Activated CD4-positive, alpha-beta T cell treated with anti-CD3 and anti-CD28 coated beads for 36 hours (primary cell): Measurements from ENCODE around the gene SAMM50. TPM values are rescaled to one million over a fixed set of nuclear protein-coding genes. Genes with fewer than 3 reads are reported as not detected.

Source experiments
- ATAC-seq: fragments of 200-7000 bp; cut with Tn5 transposase; one replicate; pipeline ENCODE4 v1.10.0; 2021; ENCODE audit warnings: mild to moderate bottlenecking, moderate library complexity
- CTCF ChIA-PET: fragments of 350-600 bp; sonication (Branson Sonifier 250); formaldehyde crosslinking; loops from one replicate; lab custom pipeline; 2021; ENCODE audit warnings: antibody characterized with exemption; lab: Charles Lee
- POLR2A ChIA-PET: fragments of 350-600 bp; sonication (Branson Sonifier 250); formaldehyde crosslinking; loops from one replicate; lab custom pipeline; 2021; ENCODE audit warnings: antibody characterized with exemption, inconsistent platforms; lab: Charles Lee
- DNase-seq: peaks from one replicate; pipeline ENCODE4 v3.0.0-alpha.2; 2020
- H3K27ac Mint-ChIP-seq: one replicate; pipeline ENCODE4 v1.8.0; 2021; ENCODE audit warnings: mixed read lengths
- H3K27me3 Mint-ChIP-seq: one replicate; pipeline ENCODE4 v1.8.0; 2021; ENCODE audit warnings: mixed read lengths
- H3K36me3 Mint-ChIP-seq: one replicate; pipeline ENCODE4 v1.8.0; 2021; ENCODE audit warnings: low read depth, mixed read lengths
- H3K4me1 Mint-ChIP-seq: one replicate; pipeline ENCODE4 v1.8.0; 2021; ENCODE audit warnings: mixed read lengths
- H3K4me3 Mint-ChIP-seq: one replicate; pipeline ENCODE4 v1.8.0; 2021; ENCODE audit warnings: mild to moderate bottlenecking, moderate library complexity, mixed read lengths
- H3K9me3 Mint-ChIP-seq: one replicate; pipeline ENCODE4 v1.8.0; 2021; ENCODE audit warnings: low read depth, mixed read lengths
- intact Hi-C, 2 experiments: fragments of 100-400 bp; cut with DNase I in 1 of 2; cut with micrococcal nuclease in 1 of 2; formaldehyde crosslinking; loops; one replicate each; pipeline versions ENCODE4 v1.14.2 to v1.15.1; 2022 to 2024; cut with DNase I, micrococcal nuclease
- total RNA-seq, 2 experiments: library from RNA; stranded (reverse); gene quantifications; one replicate each; pipeline ENCODE4 v1.2.3, GENCODE V29; 2021

Gene SAMM50
- total RNA-seq, 2 experiments from 2014 or later, result 35.2 to 43.8 TPM

- no peak overlapping the region for H3K27ac Mint-ChIP-seq
These were observed 13.4 kb downstream of the SAMM50 start for GRCh38 chr22:43968614-43969013.

GRCh38 chr22:43969021-43969878 is 14.0 kb downstream of the SAMM50 start:
- ChIA-PET POLR2A (no interaction called here), CTCF (no interaction called here)
- intact Hi-C loops, result no loop called here
- Mint-ChIP-seq H3K4me1 (no peaks in the 10 kb centered on the region), H3K9me3 (no peaks in the 10 kb centered on the region), H3K27ac (no peak overlapping the region), H3K4me3 (no peak overlapping the region), H3K27me3 (no peaks in the 10 kb centered on the region), H3K36me3 (peaks cover 39% of the 10 kb centered on the region)
- ATAC-seq (no peak), DNase-seq (no peak)

More at GRCh38 chr22:43968614-43969013, 13.4 kb downstream of the SAMM50 start:
- ChIA-PET CTCF (no interaction called here), POLR2A (no interaction called here)
- DNase-seq (no peak), ATAC-seq (no peak)
- H3K4me1 Mint-ChIP-seq, result no peaks in the 10 kb centered on the region
- intact Hi-C loops, result no loop called here
- no peak overlapping the region for H3K4me3 Mint-ChIP-seq
- peaks cover 38% of the 10 kb centered on the region for H3K36me3 Mint-ChIP-seq
- H3K27me3 Mint-ChIP-seq, result no peaks in the 10 kb centered on the region
- H3K9me3 Mint-ChIP-seq, result no peaks in the 10 kb centered on the region

- ChIA-PET CTCF (no interaction called here), POLR2A (interaction anchor here (0.6 kb wide), 1 partner anchor 44 kb away, joined by 3 read pairs; no protein-coding TSS in a partner anchor)
- peaks cover 32% of the 10 kb centered on the region for H3K36me3 Mint-ChIP-seq
- H3K27me3 Mint-ChIP-seq, result no peaks in the 10 kb centered on the region
- H3K9me3 Mint-ChIP-seq, result no peaks in the 10 kb centered on the region
- H3K4me3 Mint-ChIP-seq, result no peak overlapping the region
- ATAC-seq (no peak), DNase-seq (no peak)
- H3K4me1 Mint-ChIP-seq, result no peaks in the 10 kb centered on the region
- intact Hi-C loops, result no loop called here
- no peak overlapping the region for H3K27ac Mint-ChIP-seq
These were observed 14.9 kb downstream of the SAMM50 start for GRCh38 chr22:43969989-43970755.

- POLR2A ChIA-PET, result interaction anchor here (0.6 kb wide), 1 partner anchor 45 kb away, joined by 3 read pairs; no protein-coding TSS in a partner anchor
These were observed 15.9 kb downstream of the SAMM50 start for GRCh38 chr22:43971112-43971511.

GRCh38 chr22:43972931-43973462 is 17.8 kb downstream of the SAMM50 start:
- CTCF ChIA-PET, result interaction anchor here (1.0 to 1.1 kb wide), 3 partner anchors 11 to 20 kb away, joined by 3 to 4 read pairs (median 3); no protein-coding TSS in a partner anchor
- DNase-seq, result no peak
- no peak overlapping the region for H3K27ac Mint-ChIP-seq
- H3K27me3 Mint-ChIP-seq, result no peaks in the 10 kb centered on the region
- intact Hi-C loops, result no loop called here
- peaks cover 36% of the 10 kb centered on the region for H3K36me3 Mint-ChIP-seq
- no peaks in the 10 kb centered on the region for H3K4me1 Mint-ChIP-seq
- H3K9me3 Mint-ChIP-seq, result no peaks in the 10 kb centered on the region
- H3K4me3 Mint-ChIP-seq, result no peak overlapping the region
- ATAC-seq, result no peak
- POLR2A ChIA-PET, result no interaction called here

More at GRCh38 chr22:43971112-43971511, 15.9 kb downstream of the SAMM50 start:
- no peak overlapping the region for H3K27ac Mint-ChIP-seq
- CTCF ChIA-PET, result no interaction called here
- DNase-seq, result no peak
- H3K36me3 Mint-ChIP-seq, result peaks cover 34% of the 10 kb centered on the region
- no peaks in the 10 kb centered on the region for H3K27me3 Mint-ChIP-seq
- H3K9me3 Mint-ChIP-seq, result no peaks in the 10 kb centered on the region
- ATAC-seq, result no peak
- H3K4me1 Mint-ChIP-seq, result no peaks in the 10 kb centered on the region
- intact Hi-C loops, result no loop called here
- H3K4me3 Mint-ChIP-seq, result no peak overlapping the region

GRCh38 chr22:43974028-43974545 is 18.8 kb downstream of the SAMM50 start:
- POLR2A ChIA-PET, result no interaction called here
- H3K27me3 Mint-ChIP-seq, result no peaks in the 10 kb centered on the region
- no peaks in the 10 kb centered on the region for H3K9me3 Mint-ChIP-seq
- no peak overlapping the region for H3K27ac Mint-ChIP-seq
- no peaks in the 10 kb centered on the region for H3K4me1 Mint-ChIP-seq
- ATAC-seq (no peak), DNase-seq (no peak)
- H3K36me3 Mint-ChIP-seq, result peaks cover 34% of the 10 kb centered on the region
- intact Hi-C loops, result no loop called here
- no peak overlapping the region for H3K4me3 Mint-ChIP-seq
- CTCF ChIA-PET, result interaction anchor here (1.0 kb wide), 1 partner anchor 653 kb away, joined by 3 read pairs; no protein-coding TSS in a partner anchor

- H3K27me3 Mint-ChIP-seq, result no peaks in the 10 kb centered on the region
- H3K36me3 Mint-ChIP-seq, result peaks cover 35% of the 10 kb centered on the region
- intact Hi-C loops, result no loop called here
- no peak overlapping the region for H3K4me3 Mint-ChIP-seq
- DNase-seq (no peak), ATAC-seq (no peak)
- no peaks in the 10 kb centered on the region for H3K4me1 Mint-ChIP-seq
- no peak overlapping the region for H3K27ac Mint-ChIP-seq
- POLR2A ChIA-PET, result no interaction called here
- H3K9me3 Mint-ChIP-seq, result no peaks in the 10 kb centered on the region
- CTCF ChIA-PET, result interaction anchor here (1.0 kb wide), 1 partner anchor 652 kb away, joined by 3 read pairs; no protein-coding TSS in a partner anchor
These were observed 19.8 kb downstream of the SAMM50 start for GRCh38 chr22:43975041-43975440.

- no peak for DNase-seq
- ATAC-seq, result no peak
- H3K9me3 Mint-ChIP-seq, result no peaks in the 10 kb centered on the region
- no peaks in the 10 kb centered on the region for H3K27me3 Mint-ChIP-seq
- H3K27ac Mint-ChIP-seq, result no peak overlapping the region
- no peaks in the 10 kb centered on the region for H3K4me1 Mint-ChIP-seq
- H3K36me3 Mint-ChIP-seq, result peaks cover 46% of the 10 kb centered on the region
- H3K4me3 Mint-ChIP-seq, result no peak overlapping the region
- ChIA-PET POLR2A (no interaction called here), CTCF (interaction anchor here (1.6 kb wide), 1 partner anchor 16 kb away, joined by 5 read pairs; no protein-coding TSS in a partner anchor)
- intact Hi-C loops, result no loop called here
These were observed 21.9 kb downstream of the SAMM50 start for GRCh38 chr22:43976861-43977795.

GRCh38 chr22:43978558-43978957 is 23.3 kb downstream of the SAMM50 start:
- Mint-ChIP-seq H3K36me3 (peaks cover 46% of the 10 kb centered on the region), H3K27me3 (no peaks in the 10 kb centered on the region)

GRCh38 chr22:43980579-43980978 is 25.3 kb downstream of the SAMM50 start:
- Mint-ChIP-seq H3K9me3 (no peaks in the 10 kb centered on the region), H3K27me3 (no peaks in the 10 kb centered on the region), H3K36me3 (peaks cover 47% of the 10 kb centered on the region), H3K4me3 (no peak overlapping the region), H3K27ac (no peak overlapping the region), H3K4me1 (no peaks in the 10 kb centered on the region)
- POLR2A ChIA-PET, result no interaction called here
- intact Hi-C loops, result no loop called here
- CTCF ChIA-PET, result no interaction called here
- ATAC-seq, result no peak
- DNase-seq, result no peak

More at GRCh38 chr22:43978558-43978957, 23.3 kb downstream of the SAMM50 start:
- Mint-ChIP-seq H3K4me3 (no peak overlapping the region), H3K9me3 (no peaks in the 10 kb centered on the region), H3K4me1 (no peaks in the 10 kb centered on the region), H3K27ac (no peak overlapping the region)
- no peak for DNase-seq
- POLR2A ChIA-PET, result no interaction called here
- CTCF ChIA-PET, result interaction anchor here (1.6 kb wide), 1 partner anchor 15 kb away, joined by 5 read pairs; no protein-coding TSS in a partner anchor
- no peak for ATAC-seq
- intact Hi-C loops, result no loop called here
